ENCODE data around the gene EML2.

DNA sequence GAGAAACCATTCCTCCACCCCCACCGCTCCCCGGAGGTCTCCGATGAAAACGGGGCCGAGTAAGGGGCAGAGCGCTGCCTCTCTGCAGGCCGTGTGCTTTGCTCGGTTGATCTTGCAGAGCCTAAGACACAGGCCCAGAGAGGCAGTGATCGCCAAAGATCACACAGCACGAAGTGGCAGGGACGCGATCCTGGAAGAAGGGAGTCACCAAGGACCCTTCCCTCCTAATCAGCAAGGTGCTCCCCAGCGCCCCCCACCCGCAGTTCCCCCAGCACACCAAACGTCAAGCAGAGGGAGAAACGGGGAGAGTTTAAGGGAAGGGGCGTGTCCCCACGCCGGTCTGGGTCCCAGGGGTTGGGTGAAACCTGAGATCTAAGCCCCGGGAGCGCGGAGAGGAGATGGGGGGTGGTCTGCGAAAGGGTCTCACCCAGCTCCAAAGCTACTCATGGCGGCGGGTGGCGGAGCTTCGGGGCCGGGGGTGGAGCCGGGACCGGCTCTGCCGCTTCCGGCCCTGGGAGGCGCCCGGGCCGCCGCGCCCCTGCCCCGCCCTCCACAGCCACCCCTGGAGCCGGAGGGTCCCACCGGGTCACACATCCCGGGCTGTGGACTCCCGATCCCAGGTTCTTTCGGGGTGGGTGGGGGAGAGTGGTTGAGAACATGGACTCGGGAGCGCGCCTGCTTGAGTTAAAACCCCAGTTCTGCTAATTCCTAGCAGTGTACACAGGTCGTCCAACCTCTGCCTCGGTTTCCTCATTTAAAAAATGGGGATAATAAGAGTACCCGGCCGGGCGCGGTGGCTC, at the start of gene EML2:
- TF ChIP-seq, protein P1, sequence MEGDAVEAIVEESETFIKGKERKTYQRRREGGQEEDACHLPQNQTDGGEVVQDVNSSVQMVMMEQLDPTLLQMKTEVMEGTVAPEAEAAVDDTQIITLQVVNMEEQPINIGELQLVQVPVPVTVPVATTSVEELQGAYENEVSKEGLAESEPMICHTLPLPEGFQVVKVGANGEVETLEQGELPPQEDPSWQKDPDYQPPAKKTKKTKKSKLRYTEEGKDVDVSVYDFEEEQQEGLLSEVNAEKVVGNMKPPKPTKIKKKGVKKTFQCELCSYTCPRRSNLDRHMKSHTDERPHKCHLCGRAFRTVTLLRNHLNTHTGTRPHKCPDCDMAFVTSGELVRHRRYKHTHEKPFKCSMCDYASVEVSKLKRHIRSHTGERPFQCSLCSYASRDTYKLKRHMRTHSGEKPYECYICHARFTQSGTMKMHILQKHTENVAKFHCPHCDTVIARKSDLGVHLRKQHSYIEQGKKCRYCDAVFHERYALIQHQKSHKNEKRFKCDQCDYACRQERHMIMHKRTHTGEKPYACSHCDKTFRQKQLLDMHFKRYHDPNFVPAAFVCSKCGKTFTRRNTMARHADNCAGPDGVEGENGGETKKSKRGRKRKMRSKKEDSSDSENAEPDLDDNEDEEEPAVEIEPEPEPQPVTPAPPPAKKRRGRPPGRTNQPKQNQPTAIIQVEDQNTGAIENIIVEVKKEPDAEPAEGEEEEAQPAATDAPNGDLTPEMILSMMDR (IDR thresholded peaks at IDR 0.05; ENCODE audit: insufficient read depth, low read depth, low read length), result no peak
- no peak for TF ChIP-seq EZH2 (IDR thresholded peaks at IDR 0.05; ENCODE audit: insufficient read depth, low read length)
